Suprapubic skin (tissue), 4 donors: Measurements from ENCODE around the gene CX3CR1. TPM values are rescaled to one million over a fixed set of nuclear protein-coding genes. Genes with fewer than 3 reads are reported as not detected.
A peak's percentile ranks its signal among the peaks of the same experiment; 100 is the strongest.

Experiments used
- DNase-seq, 2 donors: peaks; one replicate each; pipeline ENCODE4 v3.0.0-alpha.2; 2019; ENCODE audit warnings: low spot score in 2 of 2
- H3K27ac ChIP-seq: fragments of 200-600 bp; sonication (generic); one replicate; pipeline ENCODE4 v1.5.1; 2019
- H3K27me3 ChIP-seq: fragments of 200-600 bp; sonication (generic); one replicate; pipeline ENCODE4 v1.5.1; 2019
- H3K36me3 ChIP-seq: fragments of 200-600 bp; sonication (generic); one replicate; pipeline ENCODE4 v1.5.1; 2019
- H3K4me1 ChIP-seq: fragments of 200-600 bp; sonication (generic); one replicate; pipeline ENCODE4 v1.5.1; 2019
- H3K4me3 ChIP-seq: fragments of 200-600 bp; sonication (generic); one replicate; pipeline ENCODE4 v1.5.1; 2019; ENCODE audit warnings: mild to moderate bottlenecking
- H3K9me3 ChIP-seq: fragments of 200-600 bp; sonication (generic); one replicate; pipeline ENCODE4 v1.5.1; 2019
- EP300 ChIP-seq: sonication (generic); formaldehyde crosslinking; IDR thresholded peaks from one replicate; pipeline ENCODE4 v1.6.1; 2017; ENCODE audit warnings: antibody characterized with exemption
- POLR2A ChIP-seq, 2 donors: fragments of 450-650 bp; IDR thresholded peaks; one replicate each; pipeline ENCODE4 v1.6.1; 2017; ENCODE audit warnings: antibody characterized with exemption in 2 of 2, mild to moderate bottlenecking in 2 of 2, moderate library complexity in 2 of 2
- POLR2AphosphoS5 ChIP-seq, 3 donors: sonication (generic); formaldehyde crosslinking; IDR thresholded peaks; one replicate each; pipeline ENCODE4 v1.6.1; 2017; ENCODE audit warnings: antibody characterized with exemption in 3 of 3
- WGBS: methylation state at CpG from one replicate; pipeline ENCODE4 v1.1.5; 2018; 5-methylcytosine and 5-hydroxymethylcytosine counted together
- total RNA-seq, 4 donors: library from RNA; depleted of rRNA; stranded (reverse); fragments of >200 nt; gene quantifications; one replicate each; pipeline ENCODE4 v1.1.0, GENCODE V29; 2016
- TF ChIP-seq, protein P1 (sequence below), 2 donors: fragments of 200-600 bp in 1 of 2; fragments of 450-650 bp in 1 of 2; sonication (generic) in 1 of 2; IDR thresholded peaks; one replicate each; pipeline ENCODE4 v1.5.1; 2016 to 2019; ENCODE audit warnings: antibody characterized with exemption in 2 of 2, mild to moderate bottlenecking in 1 of 2, moderate library complexity in 1 of 2

CX3CR1 gene
- total RNA-seq, 4 donors from 2014 or later: 0.60 to 1.4 (median 1.1) TPM

DNA sequence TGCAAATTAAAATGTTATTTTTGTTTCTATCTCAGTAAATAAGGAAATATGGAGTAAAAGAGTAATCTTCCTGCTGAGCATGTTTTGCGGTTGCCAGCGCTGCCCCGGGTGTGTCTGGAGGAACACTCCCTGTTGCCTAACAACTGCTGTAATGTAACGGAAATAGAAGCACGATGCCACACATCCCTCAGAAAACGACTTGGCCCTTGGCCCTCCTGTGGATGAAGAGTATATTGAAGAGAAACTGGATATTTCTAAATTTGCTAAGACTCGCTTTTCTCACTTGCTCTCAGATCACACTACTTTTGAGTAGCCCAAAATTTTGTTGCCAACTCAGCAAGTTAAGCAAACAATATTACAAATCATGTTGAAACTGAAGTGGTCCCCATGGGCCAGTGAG lies 18.9 kb downstream of the CX3CR1 start:
- TF ChIP-seq, protein P1, sequence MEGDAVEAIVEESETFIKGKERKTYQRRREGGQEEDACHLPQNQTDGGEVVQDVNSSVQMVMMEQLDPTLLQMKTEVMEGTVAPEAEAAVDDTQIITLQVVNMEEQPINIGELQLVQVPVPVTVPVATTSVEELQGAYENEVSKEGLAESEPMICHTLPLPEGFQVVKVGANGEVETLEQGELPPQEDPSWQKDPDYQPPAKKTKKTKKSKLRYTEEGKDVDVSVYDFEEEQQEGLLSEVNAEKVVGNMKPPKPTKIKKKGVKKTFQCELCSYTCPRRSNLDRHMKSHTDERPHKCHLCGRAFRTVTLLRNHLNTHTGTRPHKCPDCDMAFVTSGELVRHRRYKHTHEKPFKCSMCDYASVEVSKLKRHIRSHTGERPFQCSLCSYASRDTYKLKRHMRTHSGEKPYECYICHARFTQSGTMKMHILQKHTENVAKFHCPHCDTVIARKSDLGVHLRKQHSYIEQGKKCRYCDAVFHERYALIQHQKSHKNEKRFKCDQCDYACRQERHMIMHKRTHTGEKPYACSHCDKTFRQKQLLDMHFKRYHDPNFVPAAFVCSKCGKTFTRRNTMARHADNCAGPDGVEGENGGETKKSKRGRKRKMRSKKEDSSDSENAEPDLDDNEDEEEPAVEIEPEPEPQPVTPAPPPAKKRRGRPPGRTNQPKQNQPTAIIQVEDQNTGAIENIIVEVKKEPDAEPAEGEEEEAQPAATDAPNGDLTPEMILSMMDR (IDR thresholded peaks at IDR 0.05): peak; percentile 36 to 50
- TF ChIP-seq POLR2A (IDR thresholded peaks at IDR 0.05): no peak
- peak in 2 of 3 donors; percentile 56 to 93 for TF ChIP-seq POLR2AphosphoS5 (IDR thresholded peaks at IDR 0.05)
- Histone ChIP-seq H3K27me3 (no peaks in the 10 kb centered on the region), H3K4me1 (peaks cover 5% of the 10 kb centered on the region), H3K4me3 (no peak overlapping the region), H3K9me3 (no peaks in the 10 kb centered on the region), H3K27ac (peak overlapping the region; percentile 15), H3K36me3 (no peaks in the 10 kb centered on the region)
- 3% methylated on average over 7 of the region's 7 CpGs for WGBS
- peak; percentile 91 to 93 for DNase-seq

DNA sequence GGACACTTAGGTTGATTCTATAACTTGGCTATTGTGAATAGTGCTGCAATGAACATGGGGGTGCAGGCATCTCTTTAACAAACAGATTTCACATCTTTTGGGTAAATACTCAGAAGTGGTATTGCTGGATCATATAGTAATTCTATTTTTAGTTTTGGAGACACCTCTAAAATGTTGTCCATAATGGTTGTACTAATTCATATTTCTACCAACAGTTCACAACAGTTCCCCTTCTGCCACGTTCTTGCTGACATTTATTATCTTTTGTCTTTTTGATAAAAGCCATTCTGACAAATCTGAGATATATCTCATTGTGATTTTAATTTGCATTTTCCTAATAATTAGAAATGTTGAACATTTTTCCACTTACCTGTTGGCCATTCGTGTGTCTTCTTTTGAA lies 19.5 kb downstream of the CX3CR1 start:
- H3K4me3 ChIP-seq: no peak overlapping the region
- WGBS: 72% methylated on average over 2 of the region's 2 CpGs
- no peaks in the 10 kb centered on the region for H3K9me3 ChIP-seq
- no peak overlapping the region for H3K27ac ChIP-seq
- H3K36me3 ChIP-seq: no peaks in the 10 kb centered on the region
- peaks cover 6% of the 10 kb centered on the region for H3K4me1 ChIP-seq
- no peaks in the 10 kb centered on the region for H3K27me3 ChIP-seq
- DNase-seq: no peak
- no peak for TF ChIP-seq POLR2AphosphoS5 (IDR thresholded peaks at IDR 0.05)
- TF ChIP-seq, protein P1 (IDR thresholded peaks at IDR 0.05): no peak
- TF ChIP-seq POLR2A (IDR thresholded peaks at IDR 0.05): no peak
- no peak for TF ChIP-seq EP300

DNA sequence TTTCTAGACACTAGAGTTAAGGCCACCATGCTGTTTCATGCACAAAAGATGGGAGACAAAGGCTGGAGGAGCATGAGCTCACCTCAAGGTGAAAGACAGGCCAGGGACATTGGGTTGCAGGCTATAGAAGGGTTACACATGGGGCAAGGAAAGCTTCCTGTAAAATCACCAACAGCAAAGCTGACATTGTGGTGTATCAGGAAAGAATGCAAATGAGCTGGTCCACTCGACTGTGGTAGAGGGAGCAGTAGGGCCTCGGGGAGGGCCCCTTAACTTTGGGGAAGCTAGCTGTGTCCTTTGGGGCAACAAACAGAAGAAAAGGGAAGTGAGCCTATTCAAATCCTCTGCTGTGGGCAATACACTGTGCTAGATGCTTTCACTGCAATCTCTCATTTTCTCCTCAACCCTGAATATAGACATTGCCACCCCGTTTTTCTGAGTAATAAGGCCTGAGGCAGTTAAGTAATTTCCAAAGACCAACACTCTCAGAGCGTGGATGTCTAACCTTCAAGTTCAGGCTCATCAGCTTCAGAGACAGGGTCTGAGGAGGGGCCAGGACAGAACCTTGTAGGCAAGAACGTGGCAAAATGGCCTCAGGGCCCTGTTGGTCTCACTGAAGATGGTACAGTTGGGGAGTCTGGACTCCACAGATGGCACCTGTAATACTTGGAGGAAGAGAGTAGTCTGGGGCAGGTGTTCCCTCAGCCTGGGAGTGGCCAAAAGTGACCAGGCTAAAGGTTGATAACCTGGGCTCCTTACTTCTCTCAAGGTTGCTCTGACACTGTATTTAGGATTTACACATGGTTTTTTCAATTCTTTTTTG lies 24.1 kb downstream of the CX3CR1 start:
- WGBS: 50% methylated on average over 5 of the region's 5 CpGs
- no peak for TF ChIP-seq EP300
- TF ChIP-seq, protein P1 (IDR thresholded peaks at IDR 0.05): no peak
- no peak for TF ChIP-seq POLR2A (IDR thresholded peaks at IDR 0.05)
- no peak for TF ChIP-seq POLR2AphosphoS5 (IDR thresholded peaks at IDR 0.05)
- Histone ChIP-seq H3K4me1 (peaks cover 7% of the 10 kb centered on the region), H3K27ac (no peak overlapping the region), H3K36me3 (no peaks in the 10 kb centered on the region), H3K9me3 (no peaks in the 10 kb centered on the region), H3K27me3 (no peaks in the 10 kb centered on the region), H3K4me3 (no peak overlapping the region)
- DNase-seq: no peak

DNA sequence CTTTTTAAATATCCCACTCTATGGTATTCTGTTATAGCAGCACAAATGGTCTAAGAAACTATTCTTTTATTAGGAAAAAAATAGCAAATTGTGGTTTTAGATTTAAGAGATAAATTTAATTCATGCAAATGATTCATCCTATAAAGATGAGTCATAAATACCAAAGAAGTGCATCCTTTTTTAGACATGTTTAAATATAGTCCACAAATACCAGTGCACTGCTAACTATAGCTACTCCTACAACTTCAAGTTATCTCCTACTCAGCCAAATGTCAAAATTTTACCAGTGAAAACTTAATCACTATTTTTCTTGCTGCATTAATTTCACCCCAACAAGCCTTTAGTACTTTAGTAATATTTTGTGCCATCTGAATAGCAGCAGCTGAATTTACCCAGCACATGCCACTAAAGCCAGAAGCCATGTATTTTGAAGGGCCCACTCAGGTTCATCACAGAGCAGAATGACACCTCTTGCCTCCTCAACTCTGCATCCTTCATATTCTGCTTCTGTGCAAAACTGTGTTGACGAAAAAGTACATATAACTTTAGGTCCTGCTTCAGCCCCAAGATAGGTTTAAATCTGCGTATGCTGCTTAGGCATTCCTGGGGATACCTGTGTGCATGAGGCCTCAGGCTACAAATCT lies 24.9 kb downstream of the CX3CR1 start:
- TF ChIP-seq POLR2AphosphoS5 (IDR thresholded peaks at IDR 0.05) (no peak), EP300 (no peak)
- Histone ChIP-seq H3K4me1 (peaks cover 10% of the 10 kb centered on the region), H3K27ac (no peak overlapping the region), H3K27me3 (no peaks in the 10 kb centered on the region), H3K9me3 (no peaks in the 10 kb centered on the region), H3K36me3 (no peaks in the 10 kb centered on the region), H3K4me3 (no peak overlapping the region)
- WGBS: 50% methylated on average over 2 of the region's 2 CpGs
- DNase-seq: no peak

DNA sequence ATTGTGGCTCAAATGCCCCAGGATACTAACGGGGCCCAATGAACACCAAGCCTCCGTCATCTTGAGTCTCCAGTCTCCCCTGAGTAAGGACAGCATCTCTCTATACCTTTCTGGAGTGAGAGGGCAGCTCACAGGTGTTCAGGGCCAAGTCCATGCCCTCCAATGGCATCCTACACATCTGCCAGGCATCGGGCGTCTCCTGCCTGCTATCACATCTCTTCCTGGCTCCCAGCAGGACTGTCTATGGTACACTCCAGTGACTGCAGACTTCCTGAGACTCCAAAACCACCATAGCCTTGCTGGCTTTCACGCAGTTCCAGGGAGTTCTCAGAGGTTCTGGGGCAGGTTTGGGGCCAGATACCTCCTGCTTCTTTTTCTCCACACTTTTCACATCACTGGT lies 28.3 kb downstream of the CX3CR1 start:
- TF ChIP-seq, protein P1 (IDR thresholded peaks at IDR 0.05): no peak
- TF ChIP-seq POLR2AphosphoS5 (IDR thresholded peaks at IDR 0.05) (no peak), POLR2A (IDR thresholded peaks at IDR 0.05) (no peak), EP300 (no peak)
- Histone ChIP-seq H3K4me1 (peaks cover 10% of the 10 kb centered on the region), H3K27ac (no peak overlapping the region), H3K9me3 (no peaks in the 10 kb centered on the region), H3K36me3 (no peaks in the 10 kb centered on the region), H3K27me3 (no peaks in the 10 kb centered on the region), H3K4me3 (no peak overlapping the region)
- 85% methylated on average over 5 of the region's 5 CpGs for WGBS
- no peak for DNase-seq
